ENCODE measurements around the gene ORMDL1. TPM values are rescaled to one million over a fixed set of nuclear protein-coding genes. Genes with fewer than 3 reads are reported as not detected.
"Not testable (repeated sequence)": the region's sequence is repeated elsewhere in the genome, so short reads cannot be mapped to it uniquely, and the experiment has no call there.

Gene ORMDL1
- polyA plus RNA-seq, 4 donors = 44.8 to 81.8 (median 57.5) TPM

DNA sequence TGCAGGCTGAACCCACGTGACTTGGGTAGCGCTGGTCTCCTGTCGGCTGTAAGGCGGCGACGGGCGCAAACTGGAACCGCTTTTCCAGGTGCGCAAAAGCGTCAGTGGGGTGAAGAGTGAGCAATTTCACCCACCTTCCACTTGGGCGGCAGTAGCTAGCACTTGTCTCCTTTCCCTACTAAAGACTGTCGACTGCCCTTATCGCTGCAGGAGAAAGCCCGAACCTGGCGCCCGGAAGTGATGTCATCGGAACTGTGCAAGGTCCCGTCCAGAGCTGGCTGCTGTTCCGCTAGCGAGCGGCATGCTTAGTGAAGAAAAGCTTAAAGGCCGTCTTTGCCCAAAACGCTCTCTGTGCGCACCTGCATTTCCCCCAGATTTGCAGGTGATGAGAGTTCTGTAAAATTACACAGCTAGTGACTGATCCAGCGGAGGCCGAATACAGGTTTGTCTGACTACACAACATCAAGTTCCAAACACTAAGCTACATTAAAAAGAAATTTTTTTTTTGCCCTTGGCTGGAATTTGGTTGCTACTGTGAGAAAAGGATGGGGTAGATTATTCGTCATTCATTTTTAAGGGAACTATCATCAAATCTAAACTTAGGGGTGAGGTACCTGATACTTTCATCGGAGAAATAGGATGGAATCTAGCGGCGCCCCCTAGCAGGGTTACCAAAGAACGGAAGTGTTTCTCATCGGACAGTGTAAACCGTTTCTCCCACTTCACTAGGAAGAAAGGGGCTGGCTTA is 21.4 kb downstream of the ORMDL1 start, which contains the start of gene OSGEPL1:
OSGEPL1 (minus strand) TSS at position 242 of the 748 bp plus-strand sequence. CDS start 1,152 bp downstream, outside the sequence.
- DNase-seq (peak; percentile 96 to 98), FAIRE-seq (no peak)
- H3K27ac ChIP-seq (ENCODE audit: low read depth in 1 of 3, low read length in 2 of 3) = peak within 1 kb of the TSS; percentile 80 to 98 (median 90)
- H3K4me3 ChIP-seq (ENCODE audit: low read depth in 1 of 3, low read length in 3 of 3) = peak within 1 kb of the TSS; percentile 55 to 88 (median 60)
- H3K36me3 ChIP-seq (ENCODE audit: control insufficient read depth in 3 of 3, insufficient read depth in 2 of 3, low read depth in 1 of 3, low read length in 3 of 3) = peaks cover 0 to 7% (median 0%) of the 10 kb centered on the region in 3 donors
- H3K9me3 ChIP-seq (ENCODE audit: control insufficient read depth in 2 of 2, insufficient read depth in 1 of 2, low read depth in 1 of 2, low read length in 1 of 2) = no peaks in the 10 kb centered on the region
- WGBS, 3 donors = 0 to 1% (median 0%) methylated on average over 33 of the region's 33 CpGs
- no peaks in the 10 kb centered on the region for H3K27me3 ChIP-seq (ENCODE audit: control insufficient read depth in 3 of 3, insufficient read depth in 3 of 3, low read length in 3 of 3)
- no peaks in the 10 kb centered on the region for H3K4me1 ChIP-seq (ENCODE audit: control insufficient read depth in 3 of 3, insufficient read depth in 2 of 3, low read depth in 1 of 3, low read length in 2 of 3)

DNA sequence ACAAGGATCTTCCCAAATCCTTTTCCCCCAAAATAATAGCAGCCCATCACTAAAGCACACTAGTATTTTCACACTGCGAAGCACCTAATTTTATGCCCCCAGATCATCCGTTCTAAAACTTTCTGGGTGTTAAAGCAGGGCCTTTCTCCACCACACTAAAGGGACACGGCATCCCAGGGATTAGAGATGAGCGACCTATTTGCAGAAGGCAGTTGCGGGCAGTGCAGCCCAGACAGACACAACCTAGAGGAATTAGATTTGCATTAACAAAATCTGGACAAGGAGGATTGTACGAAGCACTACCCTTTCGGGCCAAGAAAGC is 21.9 kb downstream of the ORMDL1 start:
- no peak for FAIRE-seq
- peak overlapping the region; percentile 55 to 88 (median 60) for H3K4me3 ChIP-seq (ENCODE audit: low read depth in 1 of 3, low read length in 3 of 3)
- WGBS, 3 donors = 0 to 1% (median 0%) methylated on average over 7 of the region's 7 CpGs

DNA sequence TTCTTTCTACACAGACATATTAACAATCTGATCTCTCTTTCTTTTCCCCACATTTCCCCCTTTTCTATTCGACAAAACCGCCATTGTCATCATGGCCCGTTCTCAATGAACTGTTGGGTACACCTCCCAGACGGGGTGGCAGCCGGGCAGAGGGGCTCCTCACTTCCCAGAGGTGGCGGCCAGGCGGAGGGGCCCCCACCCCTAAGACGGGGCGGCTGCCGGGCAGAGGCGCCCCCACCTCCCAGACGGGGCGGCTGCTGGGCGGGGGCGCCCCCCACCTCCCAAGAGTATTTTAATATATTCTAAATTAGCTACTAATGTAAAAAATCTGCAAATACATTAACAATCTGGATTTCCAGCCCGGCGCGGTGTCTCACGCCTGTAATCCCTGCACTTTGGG is 24.0 kb downstream of the ORMDL1 start:
- H3K4me1 ChIP-seq (ENCODE audit: control insufficient read depth in 3 of 3, insufficient read depth in 2 of 3, low read depth in 1 of 3, low read length in 2 of 3); H3K36me3 ChIP-seq (ENCODE audit: control insufficient read depth in 3 of 3, insufficient read depth in 2 of 3, low read depth in 1 of 3, low read length in 3 of 3); H3K4me3 ChIP-seq (ENCODE audit: low read depth in 1 of 3, low read length in 3 of 3); FAIRE-seq; H3K9me3 ChIP-seq (ENCODE audit: control insufficient read depth in 2 of 2, insufficient read depth in 1 of 2, low read depth in 1 of 2, low read length in 1 of 2); H3K27me3 ChIP-seq (ENCODE audit: control insufficient read depth in 3 of 3, insufficient read depth in 3 of 3, low read length in 3 of 3); DNase-seq; H3K27ac ChIP-seq (ENCODE audit: low read depth in 1 of 3, low read length in 2 of 3): not testable (repeated sequence)
- 96 to 99% (median 98%) methylated on average over 17 of the region's 19 CpGs for WGBS, 3 donors

More for the DNA sequence above, 21.9 kb downstream of the ORMDL1 start:
- Histone ChIP-seq H3K36me3 (ENCODE audit: control insufficient read depth in 3 of 3, insufficient read depth in 2 of 3, low read depth in 1 of 3, low read length in 3 of 3) (peaks cover 0 to 7% (median 0%) of the 10 kb centered on the region in 3 donors), H3K4me1 (ENCODE audit: control insufficient read depth in 3 of 3, insufficient read depth in 2 of 3, low read depth in 1 of 3, low read length in 2 of 3) (no peaks in the 10 kb centered on the region), H3K27me3 (ENCODE audit: control insufficient read depth in 3 of 3, insufficient read depth in 3 of 3, low read length in 3 of 3) (no peaks in the 10 kb centered on the region), H3K9me3 (ENCODE audit: control insufficient read depth in 2 of 2, insufficient read depth in 1 of 2, low read depth in 1 of 2, low read length in 1 of 2) (no peaks in the 10 kb centered on the region), H3K27ac (ENCODE audit: low read depth in 1 of 3, low read length in 2 of 3) (peak overlapping the region; percentile 80 to 98 (median 90))
- DNase-seq = no peak

DNA sequence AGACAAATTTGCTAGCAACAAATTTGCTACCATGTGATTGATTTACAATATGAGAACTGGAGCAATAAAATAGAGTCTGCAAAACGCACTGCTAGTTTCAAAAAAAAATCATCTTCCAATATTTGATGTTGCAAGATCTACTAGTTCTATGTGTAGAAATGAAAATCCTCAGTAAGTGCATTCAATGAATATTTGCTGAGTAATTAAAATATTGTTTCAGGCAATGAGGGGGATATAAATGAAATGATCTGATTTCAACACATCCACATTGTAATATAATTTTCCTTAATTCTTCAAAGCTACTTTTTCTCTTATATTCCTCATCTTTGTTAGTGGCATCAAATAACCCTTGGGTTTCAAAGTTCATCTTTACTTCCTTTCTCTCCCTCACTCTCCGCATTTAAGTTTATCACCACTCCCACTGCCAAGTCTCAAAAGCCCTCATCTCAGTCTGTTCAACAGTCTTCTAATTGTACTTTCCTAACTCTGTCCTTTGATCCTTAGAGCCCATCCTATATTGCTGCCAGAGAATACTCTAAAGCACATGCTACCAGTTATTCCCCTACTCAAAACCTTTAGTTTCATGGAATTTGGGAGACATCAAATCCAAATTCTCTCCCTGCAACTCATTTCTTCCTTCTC is 27.7 kb downstream of the ORMDL1 start:
- FAIRE-seq = no peak
- Histone ChIP-seq H3K9me3 (ENCODE audit: control insufficient read depth in 2 of 2, insufficient read depth in 1 of 2, low read depth in 1 of 2, low read length in 1 of 2) (no peaks in the 10 kb centered on the region), H3K4me3 (ENCODE audit: low read depth in 1 of 3, low read length in 3 of 3) (no peak overlapping the region), H3K27ac (ENCODE audit: low read depth in 1 of 3, low read length in 2 of 3) (no peak overlapping the region), H3K27me3 (ENCODE audit: control insufficient read depth in 3 of 3, insufficient read depth in 3 of 3, low read length in 3 of 3) (no peaks in the 10 kb centered on the region), H3K4me1 (ENCODE audit: control insufficient read depth in 3 of 3, insufficient read depth in 2 of 3, low read depth in 1 of 3, low read length in 2 of 3) (no peaks in the 10 kb centered on the region), H3K36me3 (ENCODE audit: control insufficient read depth in 3 of 3, insufficient read depth in 2 of 3, low read depth in 1 of 3, low read length in 3 of 3) (peaks cover 0 to 7% (median 2%) of the 10 kb centered on the region in 3 donors)
- peak; percentile 18 to 49 for DNase-seq
- WGBS, 3 donors = 30 to 66% (median 33%) methylated on average over 2 of the region's 2 CpGs

DNA sequence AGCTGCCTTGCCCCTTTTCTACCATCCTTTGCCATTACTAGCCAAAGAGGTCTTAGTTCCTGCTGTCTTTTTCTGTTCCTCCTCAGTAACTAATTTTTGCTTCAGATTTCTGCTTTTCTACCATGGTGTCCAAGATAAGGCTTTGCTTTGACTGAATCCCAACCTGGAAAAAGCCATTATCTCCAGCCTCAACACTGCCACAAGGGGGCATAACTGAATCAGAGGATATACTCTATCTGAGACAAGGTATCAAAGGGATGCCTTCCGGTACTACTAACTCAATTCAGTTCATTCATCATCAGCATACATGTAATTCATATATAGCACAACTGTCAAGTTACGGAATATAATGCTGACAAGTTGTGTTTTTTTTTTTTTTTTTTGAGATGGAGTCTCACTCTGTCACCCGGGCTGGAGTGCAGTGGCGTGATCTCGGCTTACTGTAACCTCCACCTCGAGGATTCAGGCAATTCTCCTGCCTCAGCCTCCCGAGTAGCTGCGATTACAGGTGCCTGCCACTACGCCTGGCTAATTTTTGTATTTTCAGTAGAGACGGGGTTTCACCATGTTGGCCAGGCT is 33.0 kb downstream of the ORMDL1 start:
- no peaks in the 10 kb centered on the region for H3K27me3 ChIP-seq (ENCODE audit: control insufficient read depth in 3 of 3, insufficient read depth in 3 of 3, low read length in 3 of 3)
- FAIRE-seq (no peak), DNase-seq (peak; percentile 53 to 54)
- no peak overlapping the region for H3K4me3 ChIP-seq (ENCODE audit: low read depth in 1 of 3, low read length in 3 of 3)
- WGBS, 3 donors = 83 to 85% (median 84%) methylated on average over 10 of the region's 10 CpGs
- no peaks in the 10 kb centered on the region for H3K9me3 ChIP-seq (ENCODE audit: control insufficient read depth in 2 of 2, insufficient read depth in 1 of 2, low read depth in 1 of 2, low read length in 1 of 2)
- H3K27ac ChIP-seq (ENCODE audit: low read depth in 1 of 3, low read length in 2 of 3) = no peak overlapping the region
- no peaks in the 10 kb centered on the region for H3K4me1 ChIP-seq (ENCODE audit: control insufficient read depth in 3 of 3, insufficient read depth in 2 of 3, low read depth in 1 of 3, low read length in 2 of 3)
- H3K36me3 ChIP-seq (ENCODE audit: control insufficient read depth in 3 of 3, insufficient read depth in 2 of 3, low read depth in 1 of 3, low read length in 3 of 3) = peaks cover 4 to 18% (median 5%) of the 10 kb centered on the region in 3 donors

DNA sequence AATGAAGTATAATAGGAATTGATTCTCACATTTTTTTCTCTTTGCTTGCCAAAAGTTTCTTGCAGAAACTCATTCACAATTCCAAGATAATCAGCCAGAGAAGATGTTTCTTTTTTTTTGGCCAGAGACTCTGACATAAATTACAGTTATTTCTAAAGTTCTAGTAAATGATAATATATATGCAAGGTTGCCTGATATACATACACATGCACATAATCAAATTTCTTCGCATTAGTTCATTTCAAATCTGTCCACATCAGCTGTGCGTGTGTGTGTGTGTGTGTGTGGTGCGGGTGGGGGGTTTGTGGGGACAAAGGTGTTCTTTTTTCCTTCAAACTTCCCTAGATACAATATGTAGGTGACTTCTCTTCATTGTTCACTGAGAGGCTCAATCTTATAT is 54.7 kb downstream of the ORMDL1 start:
- Histone ChIP-seq H3K4me1 (ENCODE audit: control insufficient read depth in 3 of 3, insufficient read depth in 2 of 3, low read depth in 1 of 3, low read length in 2 of 3) (no peaks in the 10 kb centered on the region), H3K27me3 (ENCODE audit: control insufficient read depth in 3 of 3, insufficient read depth in 3 of 3, low read length in 3 of 3) (no peaks in the 10 kb centered on the region), H3K36me3 (ENCODE audit: control insufficient read depth in 3 of 3, insufficient read depth in 2 of 3, low read depth in 1 of 3, low read length in 3 of 3) (peaks cover 0 to 4% (median 0%) of the 10 kb centered on the region in 3 donors), H3K4me3 (ENCODE audit: low read depth in 1 of 3, low read length in 3 of 3) (no peak overlapping the region), H3K9me3 (ENCODE audit: control insufficient read depth in 2 of 2, insufficient read depth in 1 of 2, low read depth in 1 of 2, low read length in 1 of 2) (no peaks in the 10 kb centered on the region), H3K27ac (ENCODE audit: low read depth in 1 of 3, low read length in 2 of 3) (no peak overlapping the region)
- FAIRE-seq (no peak), DNase-seq (no peak)
- WGBS, 3 donors = 82 to 92% (median 84%) methylated on average over 2 to 3 of the region's 3 CpGs

DNA sequence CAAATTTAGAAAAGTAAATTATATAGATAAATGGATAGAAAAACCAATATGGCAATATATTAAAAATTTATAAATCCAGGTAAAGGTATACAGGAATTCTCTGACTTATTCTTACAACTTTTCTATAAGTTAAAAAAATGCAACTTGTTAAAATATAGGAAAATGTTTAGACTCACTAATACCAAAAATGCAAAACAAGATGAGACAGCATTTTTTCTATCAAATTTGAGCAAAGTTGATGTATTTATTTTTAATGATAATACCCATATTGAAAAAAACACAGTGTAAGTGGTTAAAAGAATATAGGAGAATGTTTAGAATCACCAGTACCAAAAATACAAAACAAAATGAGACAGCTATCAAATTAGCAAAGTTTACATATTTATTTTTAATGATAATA is 57.3 kb downstream of the ORMDL1 start:
- no peaks in the 10 kb centered on the region for H3K27me3 ChIP-seq (ENCODE audit: control insufficient read depth in 3 of 3, insufficient read depth in 3 of 3, low read length in 3 of 3)
- no peaks in the 10 kb centered on the region for H3K4me1 ChIP-seq (ENCODE audit: control insufficient read depth in 3 of 3, insufficient read depth in 2 of 3, low read depth in 1 of 3, low read length in 2 of 3)
- H3K9me3 ChIP-seq (ENCODE audit: control insufficient read depth in 2 of 2, insufficient read depth in 1 of 2, low read depth in 1 of 2, low read length in 1 of 2) = no peaks in the 10 kb centered on the region
- H3K36me3 ChIP-seq (ENCODE audit: control insufficient read depth in 3 of 3, insufficient read depth in 2 of 3, low read depth in 1 of 3, low read length in 3 of 3) = peaks cover 0 to 2% (median 0%) of the 10 kb centered on the region in 3 donors
- no peak overlapping the region for H3K4me3 ChIP-seq (ENCODE audit: low read depth in 1 of 3, low read length in 3 of 3)
- H3K27ac ChIP-seq (ENCODE audit: low read depth in 1 of 3, low read length in 2 of 3) = no peak overlapping the region
- DNase-seq (no peak), FAIRE-seq (peak; percentile 10)

DNA sequence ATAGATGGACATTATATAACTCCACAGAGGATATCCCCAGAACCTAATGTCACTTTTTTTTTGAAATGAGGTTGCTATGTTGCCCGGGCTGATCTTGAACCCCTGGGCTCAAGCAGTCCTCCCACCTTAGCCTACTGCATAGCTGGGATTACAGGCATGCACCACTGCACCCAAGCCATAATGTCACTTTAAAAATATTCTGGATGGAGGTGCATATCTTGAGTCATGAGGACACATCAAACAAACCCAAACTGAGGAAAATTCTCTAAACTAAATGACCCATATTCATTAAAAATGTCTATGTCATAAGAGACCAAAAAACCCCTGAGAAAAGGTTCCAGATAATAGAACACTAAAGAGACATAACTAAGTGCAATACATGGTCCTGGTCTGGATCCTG is 57.9 kb downstream of the ORMDL1 start:
- Histone ChIP-seq H3K27me3 (ENCODE audit: control insufficient read depth in 3 of 3, insufficient read depth in 3 of 3, low read length in 3 of 3) (no peaks in the 10 kb centered on the region), H3K4me1 (ENCODE audit: control insufficient read depth in 3 of 3, insufficient read depth in 2 of 3, low read depth in 1 of 3, low read length in 2 of 3) (no peaks in the 10 kb centered on the region), H3K36me3 (ENCODE audit: control insufficient read depth in 3 of 3, insufficient read depth in 2 of 3, low read depth in 1 of 3, low read length in 3 of 3) (peaks cover 0 to 2% (median 0%) of the 10 kb centered on the region in 3 donors), H3K27ac (ENCODE audit: low read depth in 1 of 3, low read length in 2 of 3) (no peak overlapping the region), H3K9me3 (ENCODE audit: control insufficient read depth in 2 of 2, insufficient read depth in 1 of 2, low read depth in 1 of 2, low read length in 1 of 2) (no peaks in the 10 kb centered on the region), H3K4me3 (ENCODE audit: low read depth in 1 of 3, low read length in 3 of 3) (no peak overlapping the region)
- 91 to 95% (median 92%) methylated on average over 1 of the region's 1 CpG for WGBS, 3 donors
- DNase-seq (no peak), FAIRE-seq (no peak)

Data from small intestine (tissue), 7 donors.